ENCODE data around the gene JDP2. TPM values are rescaled to one million over a fixed set of nuclear protein-coding genes. Genes with fewer than 3 reads are reported as not detected.

Gene JDP2
- total RNA-seq, 1 donor from 2014 or later, result 79.5 TPM

DNA sequence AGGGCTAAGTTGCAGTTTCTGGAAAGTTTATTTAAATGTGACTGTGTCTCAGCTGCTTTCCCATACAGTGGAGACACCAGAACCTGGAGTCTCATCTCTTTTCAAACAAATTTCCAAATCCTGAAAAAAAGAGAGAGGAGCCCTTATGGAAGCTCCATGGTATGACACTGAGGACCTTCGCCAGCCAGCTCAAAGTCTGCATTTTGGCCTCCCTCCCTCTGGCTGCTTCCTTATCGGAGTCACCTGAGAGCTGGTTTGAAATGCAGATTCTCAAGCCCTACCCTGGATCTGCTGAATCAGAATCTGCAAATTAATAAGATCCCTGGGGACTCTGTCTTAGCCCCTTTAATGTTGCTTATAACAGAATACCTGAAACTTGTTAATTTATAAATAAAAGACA lies 21.7 kb upstream of the JDP2 start:
- no peaks in the 10 kb centered on the region for H3K9me3 Mint-ChIP-seq (ENCODE audit: unreplicated experiment)
- H3K36me3 ChIP-seq (ENCODE audit: insufficient read depth, low read length), result no peaks in the 10 kb centered on the region
- H3K4me1 Mint-ChIP-seq (ENCODE audit: low read depth, unreplicated experiment), result no peaks in the 10 kb centered on the region
- no peaks in the 10 kb centered on the region for H3K36me3 Mint-ChIP-seq (ENCODE audit: low read depth, unreplicated experiment)
- H3K4me3 Mint-ChIP-seq (ENCODE audit: unreplicated experiment), result no peak overlapping the region
- H3K27me3 Mint-ChIP-seq (ENCODE audit: low read depth, unreplicated experiment), result peaks cover 2% of the 10 kb centered on the region
- no peak overlapping the region for H3K4me3 ChIP-seq (ENCODE audit: insufficient read depth, low read depth, low read length)
- TF ChIP-seq, protein P1, sequence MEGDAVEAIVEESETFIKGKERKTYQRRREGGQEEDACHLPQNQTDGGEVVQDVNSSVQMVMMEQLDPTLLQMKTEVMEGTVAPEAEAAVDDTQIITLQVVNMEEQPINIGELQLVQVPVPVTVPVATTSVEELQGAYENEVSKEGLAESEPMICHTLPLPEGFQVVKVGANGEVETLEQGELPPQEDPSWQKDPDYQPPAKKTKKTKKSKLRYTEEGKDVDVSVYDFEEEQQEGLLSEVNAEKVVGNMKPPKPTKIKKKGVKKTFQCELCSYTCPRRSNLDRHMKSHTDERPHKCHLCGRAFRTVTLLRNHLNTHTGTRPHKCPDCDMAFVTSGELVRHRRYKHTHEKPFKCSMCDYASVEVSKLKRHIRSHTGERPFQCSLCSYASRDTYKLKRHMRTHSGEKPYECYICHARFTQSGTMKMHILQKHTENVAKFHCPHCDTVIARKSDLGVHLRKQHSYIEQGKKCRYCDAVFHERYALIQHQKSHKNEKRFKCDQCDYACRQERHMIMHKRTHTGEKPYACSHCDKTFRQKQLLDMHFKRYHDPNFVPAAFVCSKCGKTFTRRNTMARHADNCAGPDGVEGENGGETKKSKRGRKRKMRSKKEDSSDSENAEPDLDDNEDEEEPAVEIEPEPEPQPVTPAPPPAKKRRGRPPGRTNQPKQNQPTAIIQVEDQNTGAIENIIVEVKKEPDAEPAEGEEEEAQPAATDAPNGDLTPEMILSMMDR (IDR thresholded peaks at IDR 0.05; ENCODE audit: insufficient read depth, low read depth, low read length), result no peak
- H4K20me1 ChIP-seq (ENCODE audit: insufficient read depth, low read length), result no peaks in the 10 kb centered on the region
- H2AFZ ChIP-seq (ENCODE audit: low read depth, low read length), result no peak overlapping the region
- H3K9ac ChIP-seq (ENCODE audit: low read length), result no peak overlapping the region
- FAIRE-seq, result no peak
- no peak overlapping the region for H3K27ac ChIP-seq (ENCODE audit: low read depth, low read length)
- H3K27me3 ChIP-seq (ENCODE audit: insufficient read depth, low read length), result peaks cover 10% of the 10 kb centered on the region
- no peaks in the 10 kb centered on the region for H3K79me2 ChIP-seq (ENCODE audit: insufficient read depth, low read length)
- no peak overlapping the region for H3K4me2 ChIP-seq (ENCODE audit: low read length)
- H3K27ac Mint-ChIP-seq (ENCODE audit: unreplicated experiment), result no peak overlapping the region
- DNase-seq (ENCODE audit: low read depth), result no peak
- H3K4me1 ChIP-seq (ENCODE audit: insufficient read depth, low read length), result no peaks in the 10 kb centered on the region
- H3K9me3 ChIP-seq (ENCODE audit: insufficient read depth, low read depth, low read length), result no peaks in the 10 kb centered on the region

DNA sequence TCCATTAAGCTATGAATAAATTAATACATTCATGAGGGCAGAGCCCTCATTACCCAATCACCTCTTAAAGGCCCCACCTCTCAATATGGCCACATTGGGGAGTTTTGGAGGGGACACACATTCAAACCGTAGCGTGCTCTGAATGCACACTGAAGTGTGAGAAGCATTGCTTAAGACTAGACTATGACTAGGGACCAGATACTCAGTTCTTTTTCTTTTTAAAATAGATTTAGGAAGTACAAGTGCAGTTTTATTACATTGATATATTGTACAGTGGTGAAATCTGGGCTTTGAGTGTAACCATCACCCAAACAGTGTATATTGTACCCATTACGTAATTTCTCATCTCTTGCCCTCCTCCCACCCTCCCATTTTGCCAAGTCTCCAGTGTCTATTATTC lies 21.0 kb upstream of the JDP2 start:
- H3K27me3 Mint-ChIP-seq (ENCODE audit: low read depth, unreplicated experiment), result peaks cover 2% of the 10 kb centered on the region
- FAIRE-seq (no peak), DNase-seq (ENCODE audit: low read depth) (no peak)
- no peaks in the 10 kb centered on the region for H3K4me1 Mint-ChIP-seq (ENCODE audit: low read depth, unreplicated experiment)
- Histone ChIP-seq H3K4me3 (ENCODE audit: insufficient read depth, low read depth, low read length) (no peak overlapping the region), H3K4me1 (ENCODE audit: insufficient read depth, low read length) (no peaks in the 10 kb centered on the region), H3K9ac (ENCODE audit: low read length) (no peak overlapping the region), H2AFZ (ENCODE audit: low read depth, low read length) (no peak overlapping the region), H3K27me3 (ENCODE audit: insufficient read depth, low read length) (peaks cover 10% of the 10 kb centered on the region), H3K27ac (ENCODE audit: low read depth, low read length) (no peak overlapping the region), H3K36me3 (ENCODE audit: insufficient read depth, low read length) (no peaks in the 10 kb centered on the region), H4K20me1 (ENCODE audit: insufficient read depth, low read length) (no peaks in the 10 kb centered on the region), H3K79me2 (ENCODE audit: insufficient read depth, low read length) (no peaks in the 10 kb centered on the region), H3K9me3 (ENCODE audit: insufficient read depth, low read depth, low read length) (no peaks in the 10 kb centered on the region), H3K4me2 (ENCODE audit: low read length) (no peak overlapping the region)
- no peak overlapping the region for H3K4me3 Mint-ChIP-seq (ENCODE audit: unreplicated experiment)
- H3K36me3 Mint-ChIP-seq (ENCODE audit: low read depth, unreplicated experiment), result no peaks in the 10 kb centered on the region
- H3K9me3 Mint-ChIP-seq (ENCODE audit: unreplicated experiment), result no peaks in the 10 kb centered on the region
- no peak for TF ChIP-seq EZH2 (IDR thresholded peaks at IDR 0.05; ENCODE audit: insufficient read depth, low read length)
- TF ChIP-seq, protein P1 (IDR thresholded peaks at IDR 0.05; ENCODE audit: insufficient read depth, low read depth, low read length), result no peak
- H3K27ac Mint-ChIP-seq (ENCODE audit: unreplicated experiment), result no peak overlapping the region

DNA sequence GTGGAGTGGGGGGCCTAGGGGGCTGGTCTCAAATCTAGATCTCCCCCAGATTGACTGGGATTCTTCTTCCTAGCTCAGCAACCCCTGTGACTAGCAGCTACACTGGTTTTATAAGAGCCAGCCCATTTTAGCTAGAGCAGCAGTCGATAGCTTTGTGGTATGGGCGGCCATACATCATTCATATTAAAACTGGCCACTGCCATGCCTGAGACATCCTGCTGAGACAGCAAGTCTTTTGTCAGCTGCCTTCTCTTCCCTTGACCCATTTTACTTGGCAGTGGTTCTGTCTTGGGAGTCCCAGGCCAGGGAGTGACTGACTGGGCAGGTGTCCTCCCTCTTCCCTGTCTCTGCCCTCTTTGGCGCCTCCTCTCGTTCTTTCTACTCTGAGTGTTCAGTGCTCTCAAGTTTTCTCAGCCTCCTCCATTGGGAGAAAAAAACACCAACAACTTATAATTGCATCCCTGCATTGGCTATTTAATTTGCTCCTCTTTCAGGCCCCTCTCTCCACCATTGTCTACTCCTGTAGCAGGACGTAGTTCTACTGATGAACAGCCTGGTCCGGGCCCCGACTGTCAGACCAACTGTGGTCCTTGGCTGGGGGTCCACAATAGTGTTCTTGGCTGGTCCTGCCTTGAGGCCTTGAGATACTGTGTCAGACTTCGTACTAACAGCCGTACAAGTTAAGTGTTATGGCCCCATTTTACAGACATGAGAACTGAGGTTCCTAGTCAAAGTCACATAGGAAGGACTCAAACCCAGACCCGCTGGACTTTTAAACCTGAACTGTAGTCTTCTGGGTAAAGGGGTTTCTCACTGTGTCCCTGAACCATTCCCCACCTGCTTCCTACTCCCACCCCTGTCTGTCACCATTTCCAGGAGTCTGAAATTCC lies 18.3 kb upstream of the JDP2 start:
- no peak overlapping the region for H3K27ac Mint-ChIP-seq (ENCODE audit: unreplicated experiment)
- H3K36me3 ChIP-seq (ENCODE audit: insufficient read depth, low read length), result no peaks in the 10 kb centered on the region
- no peaks in the 10 kb centered on the region for H3K4me1 ChIP-seq (ENCODE audit: insufficient read depth, low read length)
- H3K4me1 Mint-ChIP-seq (ENCODE audit: low read depth, unreplicated experiment), result no peaks in the 10 kb centered on the region
- H3K27ac ChIP-seq (ENCODE audit: low read depth, low read length), result no peak overlapping the region
- no peaks in the 10 kb centered on the region for H3K36me3 Mint-ChIP-seq (ENCODE audit: low read depth, unreplicated experiment)
- peaks cover 2% of the 10 kb centered on the region for H3K9me3 Mint-ChIP-seq (ENCODE audit: unreplicated experiment)
- DNase-seq (ENCODE audit: low read depth) (no peak), FAIRE-seq (no peak)
- H3K27me3 Mint-ChIP-seq (ENCODE audit: low read depth, unreplicated experiment), result peaks cover 2% of the 10 kb centered on the region
- no peak overlapping the region for H3K4me3 ChIP-seq (ENCODE audit: insufficient read depth, low read depth, low read length)
- H3K9me3 ChIP-seq (ENCODE audit: insufficient read depth, low read depth, low read length), result no peaks in the 10 kb centered on the region
- no peak overlapping the region for H3K4me3 Mint-ChIP-seq (ENCODE audit: unreplicated experiment)
- no peaks in the 10 kb centered on the region for H4K20me1 ChIP-seq (ENCODE audit: insufficient read depth, low read length)
- no peak for TF ChIP-seq EZH2 (IDR thresholded peaks at IDR 0.05; ENCODE audit: insufficient read depth, low read length)
- TF ChIP-seq, protein P1 (IDR thresholded peaks at IDR 0.05; ENCODE audit: insufficient read depth, low read depth, low read length), result no peak
- H2AFZ ChIP-seq (ENCODE audit: low read depth, low read length), result no peak overlapping the region
- H3K4me2 ChIP-seq (ENCODE audit: low read length), result no peak overlapping the region
- no peak overlapping the region for H3K9ac ChIP-seq (ENCODE audit: low read length)
- peaks cover 8% of the 10 kb centered on the region for H3K27me3 ChIP-seq (ENCODE audit: insufficient read depth, low read length)
- no peaks in the 10 kb centered on the region for H3K79me2 ChIP-seq (ENCODE audit: insufficient read depth, low read length)
